H1 (cell line): ENCODE results near the gene GPNMB. TPM values are rescaled to one million over a fixed set of nuclear protein-coding genes. Genes with fewer than 3 reads are reported as not detected.

Source experiments
- CTCF ChIA-PET: fragments of 300-600 bp; sonication (Branson Sonifier 250); formaldehyde crosslinking; loops from one replicate; lab custom pipeline; 2021; ENCODE audit not compliant: partially characterized antibody; lab: Charles Lee
- POLR2A ChIA-PET: fragments of 300-600 bp; sonication (Branson Sonifier 250); formaldehyde crosslinking; loops from one replicate; lab custom pipeline; 2021; ENCODE audit warnings: inconsistent platforms; ENCODE audit not compliant: partially characterized antibody; lab: Charles Lee
- DNase-seq, 2 experiments: peaks; one replicate each; pipeline versions ENCODE4 v3.0.0 to v3.0.0-alpha.2; 2010 to 2022; ENCODE audit warnings: low spot score in 2 of 2, low read depth in 1 of 2, mixed read lengths in 1 of 2
- FAIRE-seq: peaks from 2 replicates; lab custom pipeline; 2011; peaks lifted over from hg19 to GRCh38; lab: Jason Lieb, UNC
- H2AFZ ChIP-seq: 2 replicates; pipeline ENCODE4 v1.8.1; 2012; ENCODE audit warnings: low read length, inconsistent platforms
- H2AK5ac ChIP-seq: 2 replicates; pipeline ENCODE4 v1.6.1; 2013; ENCODE audit warnings: low read depth, low read length
- H2BK120ac ChIP-seq: replicated peaks from 2 replicates; pipeline ENCODE3; 2013; ENCODE audit warnings: low read depth, low read length, inconsistent platforms
- H2BK12ac ChIP-seq: 2 replicates; pipeline ENCODE4 v1.6.1; 2013; ENCODE audit warnings: low read depth, low read length
- H2BK15ac ChIP-seq: 2 replicates; pipeline ENCODE4 v1.6.1; 2013; ENCODE audit warnings: low read length
- H2BK20ac ChIP-seq: 2 replicates; pipeline ENCODE4 v1.6.1; 2013; ENCODE audit warnings: low read length
- H2BK5ac ChIP-seq: 2 replicates; pipeline ENCODE4 v1.6.1; 2013; ENCODE audit warnings: low read depth, low read length
- H3K14ac ChIP-seq: 2 replicates; pipeline ENCODE4 v1.6.1; 2013; ENCODE audit warnings: inconsistent platforms; ENCODE audit not compliant: insufficient read length
- H3K18ac ChIP-seq: 2 replicates; pipeline ENCODE4 v1.6.1; 2013; ENCODE audit warnings: low read length; ENCODE audit errors: extremely low read depth
- H3K23ac ChIP-seq: 2 replicates; pipeline ENCODE4 v1.6.1; 2013; ENCODE audit warnings: inconsistent platforms; ENCODE audit not compliant: insufficient read length
- H3K23me2 ChIP-seq: 2 replicates; pipeline ENCODE4 v1.6.1; 2013; ENCODE audit warnings: low read depth, low read length
- H3K27ac ChIP-seq: 2 replicates; pipeline ENCODE4 v1.6.1; 2011; ENCODE audit warnings: low read depth, low read length, inconsistent platforms
- H3K27me3 ChIP-seq, 4 experiments: replicated peaks in 1 of 4; 1 replicate in 1 of 4; 2 replicates in 3 of 4; pipeline versions ENCODE4 v1.6.1 to v1.8.1; 2011 to 2013; ENCODE audit warnings: low read length in 3 of 4, mild to moderate bottlenecking in 3 of 4, inconsistent platforms in 2 of 4, mixed read lengths in 2 of 4, moderate library complexity in 1 of 4; ENCODE audit not compliant: control insufficient read depth in 3 of 4, insufficient read depth in 3 of 4; ENCODE audit errors: extremely low read depth in 1 of 4
- H3K36me3 ChIP-seq, 4 experiments: 2 replicates each; pipeline versions ENCODE4 v1.6.1 to v1.8.1; 2011 to 2013; ENCODE audit warnings: mild to moderate bottlenecking in 4 of 4, low read length in 3 of 4, moderate library complexity in 2 of 4, control low read depth in 1 of 4, inconsistent platforms in 1 of 4; ENCODE audit not compliant: insufficient read depth in 4 of 4, control insufficient read depth in 2 of 4
- H3K4ac ChIP-seq: replicated peaks from 2 replicates; pipeline ENCODE3; 2013; ENCODE audit warnings: low read length, low read depth, mixed read lengths, inconsistent platforms; ENCODE audit not compliant: insufficient read length
- H3K4me1 ChIP-seq, 4 experiments: replicated peaks in 1 of 4; 1 replicate in 1 of 4; 2 replicates in 3 of 4; pipeline versions ENCODE4 v1.6.1 to v1.8.1; 2011 to 2013; ENCODE audit warnings: low read length in 3 of 4, inconsistent platforms in 2 of 4, mixed read lengths in 1 of 4; ENCODE audit not compliant: insufficient read depth in 4 of 4, control insufficient read depth in 3 of 4
- H3K4me2 ChIP-seq, 2 experiments: 2 replicates each; pipeline versions ENCODE4 v1.6.1 to v1.8.1; 2011 to 2013; ENCODE audit warnings: low read depth in 2 of 2, low read length in 2 of 2, control low read depth in 1 of 2, inconsistent platforms in 1 of 2, mild to moderate bottlenecking in 1 of 2; ENCODE audit not compliant: insufficient read depth in 1 of 2
- H3K4me3 ChIP-seq, 4 experiments: fragments of 200-600, 300-600 bp in 1 of 4; sonication (generic), shearing (Covaris generic), sonication (Bioruptor Twin) in 1 of 4; 2 replicates each; pipeline versions ENCODE4 v1.5.1 to v1.8.1; 2011 to 2016; ENCODE audit warnings: low read length in 4 of 4, low read depth in 3 of 4, control low read depth in 2 of 4, inconsistent platforms in 2 of 4, mild to moderate bottlenecking in 2 of 4, mixed read lengths in 1 of 4, moderate library complexity in 1 of 4; ENCODE audit not compliant: insufficient read depth in 2 of 4; ENCODE audit errors: extremely low read depth in 1 of 4
- H3K56ac ChIP-seq: replicated peaks from 2 replicates; pipeline ENCODE3; 2013; ENCODE audit warnings: low read depth, mild to moderate bottlenecking, mixed read lengths, low read length, inconsistent platforms; ENCODE audit not compliant: insufficient read length
- H3K79me1 ChIP-seq: 2 replicates; pipeline ENCODE4 v1.6.1; 2013; ENCODE audit warnings: low read depth, low read length, control low read depth
- H3K79me2 ChIP-seq, 2 experiments: 2 replicates each; pipeline versions ENCODE4 v1.6.1 to v1.8.1; 2012 to 2013; ENCODE audit warnings: low read length in 2 of 2, mild to moderate bottlenecking in 2 of 2, inconsistent platforms in 1 of 2; ENCODE audit not compliant: insufficient read depth in 2 of 2, control insufficient read depth in 1 of 2
- H3K9ac ChIP-seq, 4 experiments: replicated peaks in 1 of 4; 1 replicate in 1 of 4; 2 replicates in 3 of 4; pipeline versions ENCODE4 v1.6.1 to v1.8.1; 2011 to 2013; ENCODE audit warnings: low read depth in 3 of 4, low read length in 3 of 4, control low read depth in 2 of 4, mild to moderate bottlenecking in 2 of 4, moderate library complexity in 2 of 4, inconsistent platforms in 1 of 4; ENCODE audit errors: extremely low read depth in 1 of 4
- H3K9me3 ChIP-seq, 2 experiments: 2 replicates each; pipeline versions ENCODE4 v1.6.1 to v1.8.1; 2012 to 2013; ENCODE audit warnings: mild to moderate bottlenecking in 2 of 2, moderate library complexity in 2 of 2, control low read depth in 1 of 2, inconsistent platforms in 1 of 2, low read depth in 1 of 2, low read length in 1 of 2, mixed read lengths in 1 of 2; ENCODE audit not compliant: insufficient read depth in 2 of 2
- H4K20me1 ChIP-seq, 2 experiments: replicated peaks in 1 of 2; 2 replicates each; pipeline versions ENCODE3 to v1.8.1; 2011 to 2013; ENCODE audit warnings: inconsistent platforms in 2 of 2, low read length in 2 of 2, mild to moderate bottlenecking in 1 of 2; ENCODE audit not compliant: insufficient read depth in 2 of 2, control insufficient read depth in 1 of 2
- H4K5ac ChIP-seq: 2 replicates; pipeline ENCODE4 v1.6.1; 2013; ENCODE audit warnings: low read length, low read depth, mixed read lengths, inconsistent platforms; ENCODE audit not compliant: insufficient read length
- H4K8ac ChIP-seq: 2 replicates; pipeline ENCODE4 v1.8.0; 2013; ENCODE audit warnings: mild to moderate bottlenecking, moderate library complexity, low read length, inconsistent platforms; ENCODE audit not compliant: insufficient read depth; ENCODE audit errors: extremely low read depth
- H4K91ac ChIP-seq: replicated peaks from 2 replicates; pipeline ENCODE3; 2013; ENCODE audit warnings: low read length, mixed read lengths, inconsistent platforms; ENCODE audit not compliant: insufficient read length
- CHD1 ChIP-seq: IDR thresholded peaks from 2 replicates; pipeline ENCODE4 v1.6.1; 2012; ENCODE audit warnings: low read depth, low read length, improper control_type of control experiment
- EP300 ChIP-seq, 2 experiments: IDR thresholded peaks; 1 replicate in 1 of 2; 2 replicates in 1 of 2; pipeline ENCODE4 v1.6.1; 2011 to 2012; ENCODE audit warnings: low read depth in 2 of 2, low read length in 2 of 2, mild to moderate bottlenecking in 2 of 2, borderline replicate concordance in 1 of 2, inconsistent platforms in 1 of 2, moderate library complexity in 1 of 2
- FOSL1 ChIP-seq: IDR thresholded peaks from 2 replicates; pipeline ENCODE4 v1.6.1; 2011; ENCODE audit warnings: mild to moderate bottlenecking, low read depth, low read length, moderate library complexity; ENCODE audit not compliant: insufficient read depth
- HDAC2 ChIP-seq, 2 experiments: fragments of 300-600 bp in 1 of 2; sonication (generic) in 1 of 2; IDR thresholded peaks; 2 replicates each; pipeline ENCODE4 v1.6.1; 2011 to 2012; ENCODE audit warnings: low read depth in 2 of 2, low read length in 2 of 2, mild to moderate bottlenecking in 2 of 2, moderate library complexity in 2 of 2, borderline replicate concordance in 1 of 2, inconsistent platforms in 1 of 2
- KDM1A ChIP-seq: fragments of 200-600, 300-600 bp; sonication (generic); IDR thresholded peaks from 2 replicates; pipeline ENCODE4 v1.7.1; 2016; ENCODE audit warnings: mild to moderate bottlenecking, low read length, borderline replicate concordance
- MAFK ChIP-seq: IDR thresholded peaks from 2 replicates; pipeline ENCODE4 v1.6.1; 2012; ENCODE audit warnings: low read depth, mild to moderate bottlenecking, improper control_type of control experiment, low read length
- MAX ChIP-seq: IDR thresholded peaks from 2 replicates; pipeline ENCODE4 v1.6.1; 2012; ENCODE audit warnings: inconsistent platforms
- POU5F1 ChIP-seq: IDR thresholded peaks from 2 replicates; pipeline ENCODE4 v1.6.1; 2011; ENCODE audit warnings: low read depth, mild to moderate bottlenecking, low read length, moderate library complexity
- RXRA ChIP-seq: IDR thresholded peaks from 2 replicates; pipeline ENCODE4 v1.6.1; 2011; ENCODE audit warnings: low read depth, mild to moderate bottlenecking, low read length, moderate library complexity; ENCODE audit not compliant: insufficient read depth
- SAP30 ChIP-seq: fragments of 300-600 bp; sonication (generic); IDR thresholded peaks from 2 replicates; pipeline ENCODE4 v1.7.1; 2012; ENCODE audit warnings: low read length, moderate library complexity, mild to moderate bottlenecking, inconsistent platforms; ENCODE audit not compliant: insufficient read depth, insufficient replicate concordance
- USF2 ChIP-seq: IDR thresholded peaks from 2 replicates; pipeline ENCODE4 v1.6.1; 2011; ENCODE audit warnings: low read length, improper control_type of control experiment
- WGBS, 2 experiments: shearing (Covaris generic) in 1 of 2; methylation state at CpG; one replicate each; pipeline versions ENCODE4 v1.1.6 to v1.1.7; 2013 to 2015; ENCODE audit warnings: low lambda C conversion rate in 2 of 2, mixed read lengths in 2 of 2, inconsistent platforms in 1 of 2, low coverage in 1 of 2, missing lambda C conversion rate in 1 of 2; ENCODE audit not compliant: insufficient replicate concordance in 2 of 2, insufficient coverage in 1 of 2, insufficient read length in 1 of 2; ENCODE audit errors: extremely low coverage in 1 of 2, missing lambda C conversion rate in 1 of 2; 5-methylcytosine and 5-hydroxymethylcytosine counted together
- polyA plus RNA-seq, 7 experiments: library from polyadenylated mRNA; depleted of rRNA in 3 of 7; stranded (reverse) in 5 of 7; unstranded in 2 of 7; fragments of >200 nt in 5 of 7; fragments of 200-250 nt in 2 of 7; gene quantifications; 1 replicate in 5 of 7; 2 replicates in 1 of 7; 4 replicates in 1 of 7; pipeline versions ENCODE4 v1.2.1 to v1.2.3, GENCODE V29; 2011 to 2013; ENCODE audit warnings: missing spikeins in 2 of 7, mixed read lengths in 2 of 7
- total RNA-seq: library from RNA; stranded (reverse); fragmentation: NEBNext Ultra II Directional; extraction: Animal tissue kit (Norgen Biotek cat#: 25700); gene quantifications from 2 replicates; pipeline ENCODE4 v1.2.1, GENCODE V29; 2021

GPNMB gene
- total and polyA plus RNA-seq, 2 of the 8 experiments (the other 6 are each of a cell fraction or from before 2014, with no cell fraction given) = 1.1 to 1.4 TPM

GRCh38 chr7:23205577-23205908 lies 41.0 kb upstream of the GPNMB start:
- H3K18ac ChIP-seq = no peak overlapping the region
- no peak overlapping the region for H3K27ac ChIP-seq
- no peaks in the 10 kb centered on the region for H3K9me3 ChIP-seq
- no peak overlapping the region for H2AFZ ChIP-seq
- peaks cover 0 to 9% (median 0%) of the 10 kb centered on the region in 4 experiments; a peak in 5 of 8 replicates for H3K36me3 ChIP-seq
- no peak overlapping the region for H3K4ac ChIP-seq
- no peak overlapping the region for H2BK20ac ChIP-seq
- DNase-seq = no peak
- no peak overlapping the region for H4K8ac ChIP-seq
- H3K14ac ChIP-seq = no peak overlapping the region
- no peak overlapping the region for H2BK5ac ChIP-seq
- H2BK120ac ChIP-seq = no peak overlapping the region
- H3K79me2 ChIP-seq = no peaks in the 10 kb centered on the region
- CTCF ChIA-PET = interaction anchor here (0.6 to 1.5 kb wide), 3 partner anchors 13 to 390 kb away, joined by 3 to 4 read pairs (median 4); no protein-coding TSS in a partner anchor
- no peak overlapping the region for H4K91ac ChIP-seq
- H3K4me2 ChIP-seq = no peak overlapping the region; a peak in 1 of 4 replicates
- H3K27me3 ChIP-seq = no peaks in the 10 kb centered on the region; a peak in 2 of 7 replicates
- H3K56ac ChIP-seq = no peak overlapping the region
- no peak overlapping the region for H2AK5ac ChIP-seq
- H3K4me1 ChIP-seq = no peaks in the 10 kb centered on the region
- FAIRE-seq = no peak
- POLR2A ChIA-PET = interaction anchor here (0.8 to 1.7 kb wide), 3 partner anchors 9 to 106 kb away, joined by 3 to 5 read pairs (median 5); partner anchors contain the start of gene KLHL7
- H3K9ac ChIP-seq = no peak overlapping the region
- no peak overlapping the region for H3K23ac ChIP-seq
- no peaks in the 10 kb centered on the region for H3K79me1 ChIP-seq
- H4K20me1 ChIP-seq = no peaks in the 10 kb centered on the region
- H4K5ac ChIP-seq = no peak overlapping the region
- no peak overlapping the region for H3K4me3 ChIP-seq
- H2BK15ac ChIP-seq = no peak overlapping the region
- H3K23me2 ChIP-seq = no peaks in the 10 kb centered on the region
- WGBS, 2 experiments = 84% methylated on average over 2 of the region's 2 CpGs; no CpG with 5 or more reads in 1 of the 2 experiments
- no peak overlapping the region for H2BK12ac ChIP-seq
- no peak for TF ChIP-seq RXRA
- no peak for TF ChIP-seq USF2
- TF ChIP-seq MAFK = no peak
- no peak for TF ChIP-seq CHD1
- no peak for TF ChIP-seq POU5F1
- TF ChIP-seq KDM1A = no peak
- no peak for TF ChIP-seq HDAC2 (IDR thresholded peaks at IDR 0.05; ENCODE audit: borderline replicate concordance in 1 of 2, low read depth in 2 of 2, low read length in 2 of 2)
- TF ChIP-seq SAP30 = no peak
- TF ChIP-seq EP300 (IDR thresholded peaks at IDR 0.05; ENCODE audit: borderline replicate concordance in 1 of 2, low read depth in 2 of 2, low read length in 2 of 2) = no peak
- TF ChIP-seq MAX = no peak
- TF ChIP-seq FOSL1 = no peak
